ENCODE results near the gene CEACAM1.

- TF ChIP-seq SMARCA4 (IDR thresholded peaks at IDR 0.05), result no peak
- no peak for TF ChIP-seq ZNF561 (CRISPR knock-in tag; conservative IDR thresholded peaks at IDR 0.05)
- TF ChIP-seq TAF1 (IDR thresholded peaks at IDR 0.05; ENCODE audit: control insufficient read depth, extremely low read depth, insufficient read depth, low read length, severe bottlenecking), result no peak
- no peak for TF ChIP-seq RBM22 (IDR thresholded peaks at IDR 0.05; ENCODE audit: low read depth, low read length, poor library complexity, severe bottlenecking)
Observed at GRCh38 chr19:42555801-42556200, 27.5 kb upstream of the CEACAM1 start.

Data from K562 (cell line).